SIG-M5 treated with dmso at 0.1 percent for 504 hours (cell line): ENCODE measurements around the gene BECN2.
A peak's percentile ranks its signal among the peaks of the same experiment; 100 is the strongest.
"Not testable (repeated sequence)": the region's sequence is repeated elsewhere in the genome, so short reads cannot be mapped to it uniquely, and the experiment has no call there.

Experiments used
- DNase-seq: peaks from one replicate; lab custom pipeline; 2025; ENCODE audit not compliant: unreplicated experiment; lab: John Stamatoyannopoulos, UW

The BECN2 gene

GRCh38 chr1:241976229-241976628, 18.7 kb downstream of the BECN2 start:
- no peak for DNase-seq

- no peak for DNase-seq
Observed at GRCh38 chr1:241979071-241979470, 21.5 kb downstream of the BECN2 start.

GRCh38 chr1:241979926-241980325, 22.4 kb downstream of the BECN2 start:
- no peak for DNase-seq

GRCh38 chr1:241985787-241986186, 28.2 kb downstream of the BECN2 start:
- peak; percentile 21 for DNase-seq

- DNase-seq = not testable (repeated sequence)
Observed at GRCh38 chr1:241988389-241988930, 30.9 kb downstream of the BECN2 start.

GRCh38 chr1:241990040-241990439, 32.5 kb downstream of the BECN2 start:
- no peak for DNase-seq

GRCh38 chr1:241992734-241993133, 35.2 kb downstream of the BECN2 start:
- DNase-seq = no peak

- no peak for DNase-seq
Observed at GRCh38 chr1:241994171-241994570, 36.6 kb downstream of the BECN2 start.

GRCh38 chr1:241997401-241997998, 39.9 kb downstream of the BECN2 start:
- DNase-seq = no peak

GRCh38 chr1:241998412-241998921, 40.9 kb downstream of the BECN2 start:
- DNase-seq = peak; percentile 68

GRCh38 chr1:241999026-241999425, 41.5 kb downstream of the BECN2 start, which contains the start of gene MAP1LC3C:
MAP1LC3C (minus strand) TSS chr1:241999098; CDS start chr1:241999008, 90 bp downstream.
- no peak for DNase-seq

GRCh38 chr1:242000434-242000833, 42.9 kb downstream of the BECN2 start:
- DNase-seq = no peak

GRCh38 chr1:242002072-242002471, 44.5 kb downstream of the BECN2 start:
- no peak for DNase-seq

- DNase-seq = no peak
Observed at GRCh38 chr1:242002510-242002909, 44.9 kb downstream of the BECN2 start.

- no peak for DNase-seq
Observed at GRCh38 chr1:242004751-242005495, 47.4 kb downstream of the BECN2 start.

- DNase-seq = no peak
Observed at GRCh38 chr1:242005866-242006535, 48.4 kb downstream of the BECN2 start.

- no peak for DNase-seq
Observed at GRCh38 chr1:242006976-242007375, 49.4 kb downstream of the BECN2 start.
